Neural cell (in vitro differentiated cells): ENCODE data around the gene HEMK1. TPM values are rescaled to one million over a fixed set of nuclear protein-coding genes. Genes with fewer than 3 reads are reported as not detected.

Source experiments
- H2AFZ ChIP-seq: fragments of 200-600, 300-800 bp; sonication (generic), shearing (Covaris generic); 2 replicates; pipeline ENCODE4 v1.6.0; 2014; ENCODE audit warnings: low read depth, mild to moderate bottlenecking, antibody characterized with exemption, low read length, moderate library complexity
- H3F3A ChIP-seq: fragments of 200-600 bp; shearing (Covaris generic); 2 replicates; pipeline ENCODE4 v1.6.1; 2016; ENCODE audit warnings: mild to moderate bottlenecking, moderate library complexity, mixed read lengths, antibody characterized with exemption, low read length; ENCODE audit not compliant: insufficient read depth, poor library complexity, severe bottlenecking
- H3K27ac ChIP-seq: fragments of 200-600, 300-800 bp; sonication (generic), shearing (Covaris generic); 2 replicates; pipeline ENCODE4 v1.5.1; 2014; ENCODE audit warnings: mild to moderate bottlenecking, low read length, moderate library complexity
- H3K27me3 ChIP-seq: fragments of 300-800, 200-600 bp; sonication (generic), shearing (Covaris generic); 2 replicates; pipeline ENCODE4 v1.6.0; 2014; ENCODE audit warnings: mild to moderate bottlenecking, low read depth, low read length, moderate library complexity; ENCODE audit not compliant: insufficient read depth
- H3K36me3 ChIP-seq: fragments of 300-800, 200-600 bp; sonication (generic), shearing (Covaris generic); 2 replicates; pipeline ENCODE4 v1.5.1; 2014; ENCODE audit warnings: mild to moderate bottlenecking, antibody characterized with exemption, low read length, moderate library complexity; ENCODE audit not compliant: insufficient read depth
- H3K4me2 ChIP-seq: fragments of 300-800, 200-600 bp; sonication (generic), shearing (Covaris generic); 2 replicates; pipeline ENCODE4 v1.6.0; 2014; ENCODE audit warnings: mild to moderate bottlenecking, low read length
- H3K4me3 ChIP-seq: fragments of 300-800, 200-600 bp; sonication (generic), shearing (Covaris generic); 2 replicates; pipeline ENCODE4 v1.5.1; 2014; ENCODE audit warnings: mild to moderate bottlenecking, low read length, moderate library complexity
- H3K79me2 ChIP-seq: fragments of 200-600 bp; shearing (Covaris generic); replicated peaks from 2 replicates; pipeline ENCODE4 v1.6.0; 2014; ENCODE audit warnings: mild to moderate bottlenecking, low read length, moderate library complexity; ENCODE audit not compliant: insufficient read depth
- H3K9ac ChIP-seq: fragments of 300-800, 200-600 bp; sonication (generic), shearing (Covaris generic); 2 replicates; pipeline ENCODE4 v1.6.1; 2016; ENCODE audit warnings: mild to moderate bottlenecking, low read length, mixed read lengths
- H3K9me2 ChIP-seq: fragments of 200-600 bp; shearing (Covaris generic); 2 replicates; pipeline ENCODE4 v1.6.1; 2016; ENCODE audit warnings: mild to moderate bottlenecking, low read length, mixed read lengths; ENCODE audit not compliant: insufficient read depth
- H3K9me3 ChIP-seq: fragments of 200-600, 300-800 bp; sonication (generic), shearing (Covaris generic); 2 replicates; pipeline ENCODE4 v1.6.1; 2016; ENCODE audit warnings: mild to moderate bottlenecking, mixed run types, low read length, moderate library complexity, mixed read lengths
- H4K20me1 ChIP-seq: fragments of 200-600 bp; shearing (Covaris generic); 2 replicates; pipeline ENCODE4 v1.6.1; 2016; ENCODE audit warnings: mild to moderate bottlenecking, mixed run types; ENCODE audit not compliant: insufficient read depth
- CTCF ChIP-seq: fragments of 450-650 bp; IDR thresholded peaks from 2 replicates; pipeline ENCODE4 v1.5.1; 2014; ENCODE audit warnings: antibody characterized with exemption, mild to moderate bottlenecking, moderate library complexity; ENCODE audit not compliant: poor library complexity, severe bottlenecking
- EP300 ChIP-seq: fragments of 450-650 bp; conservative IDR thresholded peaks from 2 replicates; pipeline ENCODE4 v1.6.1; 2014; ENCODE audit warnings: antibody characterized with exemption, mild to moderate bottlenecking, moderate library complexity; ENCODE audit not compliant: poor library complexity, severe bottlenecking
- EZH2 ChIP-seq: fragments of 200-600, 300-800 bp; shearing (Covaris generic), sonication (generic); IDR thresholded peaks from 2 replicates; pipeline ENCODE4 v1.6.1; 2014; ENCODE audit warnings: antibody characterized with exemption, low read length, borderline replicate concordance, mild to moderate bottlenecking; ENCODE audit not compliant: insufficient read depth, poor library complexity, severe bottlenecking
- MXI1 ChIP-seq: fragments of 450-650 bp; conservative IDR thresholded peaks from 2 replicates; pipeline ENCODE4 v1.6.1; 2014; ENCODE audit warnings: antibody characterized with exemption, mild to moderate bottlenecking; ENCODE audit not compliant: poor library complexity, severe bottlenecking
- POLR2AphosphoS5 ChIP-seq: IDR thresholded peaks from 2 replicates; pipeline ENCODE4 v1.6.1; 2012
- RAD21 ChIP-seq: fragments of 450-650 bp; conservative IDR thresholded peaks from 2 replicates; pipeline ENCODE4 v1.6.1; 2014; ENCODE audit warnings: antibody characterized with exemption, mild to moderate bottlenecking, moderate library complexity
- REST ChIP-seq: IDR thresholded peaks from 2 replicates; pipeline ENCODE4 v1.6.1; 2012; ENCODE audit warnings: borderline replicate concordance
- SMC3 ChIP-seq: fragments of 450-650 bp; conservative IDR thresholded peaks from 2 replicates; pipeline ENCODE4 v1.6.1; 2014; ENCODE audit warnings: antibody characterized with exemption, mild to moderate bottlenecking, moderate library complexity; ENCODE audit not compliant: poor library complexity
- TAF1 ChIP-seq: IDR thresholded peaks from 2 replicates; pipeline ENCODE4 v1.6.1; 2012; ENCODE audit warnings: low read depth
- polyA plus RNA-seq: library from polyadenylated mRNA; depleted of rRNA; stranded (reverse); fragments of >200 nt; gene quantifications from 2 replicates; pipeline ENCODE4 v1.2.3, GENCODE V29; 2014

HEMK1 gene
- polyA plus RNA-seq, 1 donor from 2014 or later: 24.4 TPM

GRCh38 chr3:50633230-50633790, 64.0 kb downstream of the HEMK1 start:
- H3K4me2 ChIP-seq: no peak overlapping the region
- no peak overlapping the region for H3K9ac ChIP-seq
- no peaks in the 10 kb centered on the region for H3K27me3 ChIP-seq
- no peaks in the 10 kb centered on the region for H3K9me2 ChIP-seq
- no peaks in the 10 kb centered on the region for H3K9me3 ChIP-seq
- H2AFZ ChIP-seq: no peak overlapping the region
- no peak overlapping the region for H3K27ac ChIP-seq
- no peaks in the 10 kb centered on the region for H3K36me3 ChIP-seq
- no peaks in the 10 kb centered on the region for H3K79me2 ChIP-seq
- no peaks in the 10 kb centered on the region for H3F3A ChIP-seq
- no peak for TF ChIP-seq REST
- TF ChIP-seq EZH2: no peak
- no peak for TF ChIP-seq CTCF
- no peak for TF ChIP-seq TAF1
- no peak for TF ChIP-seq RAD21
- TF ChIP-seq POLR2AphosphoS5: no peak
- TF ChIP-seq EP300: no peak
- no peak for TF ChIP-seq MXI1
- TF ChIP-seq SMC3: no peak
- no peak overlapping the region for H3K4me3 ChIP-seq
- H4K20me1 ChIP-seq: no peaks in the 10 kb centered on the region

GRCh38 chr3:50635066-50635465, 65.7 kb downstream of the HEMK1 start:
- Histone ChIP-seq H3K9me2 (no peaks in the 10 kb centered on the region), H3K27ac (no peak overlapping the region), H3K9ac (no peak overlapping the region), H3K27me3 (no peaks in the 10 kb centered on the region), H3K4me3 (no peak overlapping the region), H3K4me2 (no peak overlapping the region), H3F3A (no peaks in the 10 kb centered on the region), H4K20me1 (no peaks in the 10 kb centered on the region), H3K9me3 (no peaks in the 10 kb centered on the region), H3K79me2 (no peaks in the 10 kb centered on the region), H2AFZ (no peak overlapping the region), H3K36me3 (no peaks in the 10 kb centered on the region)
- no peak for TF ChIP-seq TAF1
- no peak for TF ChIP-seq EZH2
- no peak for TF ChIP-seq SMC3
- TF ChIP-seq MXI1: no peak
- TF ChIP-seq CTCF: no peak
- TF ChIP-seq EP300: no peak
- no peak for TF ChIP-seq POLR2AphosphoS5
- no peak for TF ChIP-seq RAD21
- no peak for TF ChIP-seq REST
